Measurements from ENCODE around the gene SRPK2.

DNA sequence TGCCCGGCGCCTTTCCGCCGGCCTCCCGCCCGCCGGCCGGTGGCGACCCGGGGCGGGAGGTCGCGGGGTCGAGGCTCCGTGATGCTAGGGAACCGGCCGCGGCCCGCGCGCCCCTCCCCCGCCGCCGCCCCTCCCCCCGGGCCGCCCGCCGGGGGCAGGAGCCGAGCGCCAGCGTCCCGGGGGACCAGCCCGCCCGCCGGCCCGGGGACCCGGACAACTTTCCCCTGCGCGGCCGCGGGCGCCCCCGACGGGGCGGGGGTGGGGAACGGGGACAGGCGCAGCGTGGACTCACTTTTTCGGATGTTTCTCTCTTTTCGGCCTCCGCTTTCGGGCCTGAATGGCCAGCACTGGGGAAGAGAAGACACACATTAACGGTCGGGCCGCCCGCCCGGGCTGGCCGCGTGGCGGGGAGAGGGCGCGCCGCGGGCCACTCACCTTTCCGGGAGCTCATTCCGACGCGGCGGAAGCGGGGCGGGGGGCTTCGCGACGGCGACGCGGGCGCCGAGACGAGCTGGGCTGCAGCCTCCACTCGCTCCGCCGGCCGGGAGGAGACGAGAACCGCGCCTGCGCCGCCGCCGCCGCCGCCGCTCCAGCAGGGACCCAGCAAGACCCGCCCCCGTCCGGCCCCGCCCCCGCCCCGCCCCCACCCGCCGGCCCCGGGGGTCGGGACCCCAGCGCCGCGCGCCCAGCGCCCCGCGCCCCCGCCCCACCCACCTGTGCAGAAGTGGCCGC is at the start of gene SRPK2:
- TF ChIP-seq GATA2 (IDR thresholded peaks at IDR 0.05; ENCODE audit: low read depth, low read length) (no peak), GATA3 (IDR thresholded peaks at IDR 0.05; ENCODE audit: low read depth, low read length) (no peak)
